Renal cortex interstitium (tissue), 11 donors: ENCODE data around the gene SUPV3L1. TPM values are rescaled to one million over a fixed set of nuclear protein-coding genes. Genes with fewer than 3 reads are reported as not detected.

ENCODE experiments used
- DNase-seq, 11 donors: peaks; one replicate each; pipeline ENCODE4 v3.0.0-alpha.2; 2013; ENCODE audit warnings: low read depth in 9 of 11, low spot score in 4 of 11; ENCODE audit errors: extremely low read depth in 1 of 11
- polyA plus RNA-seq, 3 donors: library from polyadenylated mRNA; unstranded; fragments of 120-200 nt; gene quantifications; one replicate each; pipeline ENCODE4 v1.2.1, GENCODE V29; 2013; ENCODE audit not compliant: insufficient read length in 3 of 3

Gene SUPV3L1
- polyA plus RNA-seq, 3 donors, result 38.1 to 47.4 (median 43.3) TPM

DNA sequence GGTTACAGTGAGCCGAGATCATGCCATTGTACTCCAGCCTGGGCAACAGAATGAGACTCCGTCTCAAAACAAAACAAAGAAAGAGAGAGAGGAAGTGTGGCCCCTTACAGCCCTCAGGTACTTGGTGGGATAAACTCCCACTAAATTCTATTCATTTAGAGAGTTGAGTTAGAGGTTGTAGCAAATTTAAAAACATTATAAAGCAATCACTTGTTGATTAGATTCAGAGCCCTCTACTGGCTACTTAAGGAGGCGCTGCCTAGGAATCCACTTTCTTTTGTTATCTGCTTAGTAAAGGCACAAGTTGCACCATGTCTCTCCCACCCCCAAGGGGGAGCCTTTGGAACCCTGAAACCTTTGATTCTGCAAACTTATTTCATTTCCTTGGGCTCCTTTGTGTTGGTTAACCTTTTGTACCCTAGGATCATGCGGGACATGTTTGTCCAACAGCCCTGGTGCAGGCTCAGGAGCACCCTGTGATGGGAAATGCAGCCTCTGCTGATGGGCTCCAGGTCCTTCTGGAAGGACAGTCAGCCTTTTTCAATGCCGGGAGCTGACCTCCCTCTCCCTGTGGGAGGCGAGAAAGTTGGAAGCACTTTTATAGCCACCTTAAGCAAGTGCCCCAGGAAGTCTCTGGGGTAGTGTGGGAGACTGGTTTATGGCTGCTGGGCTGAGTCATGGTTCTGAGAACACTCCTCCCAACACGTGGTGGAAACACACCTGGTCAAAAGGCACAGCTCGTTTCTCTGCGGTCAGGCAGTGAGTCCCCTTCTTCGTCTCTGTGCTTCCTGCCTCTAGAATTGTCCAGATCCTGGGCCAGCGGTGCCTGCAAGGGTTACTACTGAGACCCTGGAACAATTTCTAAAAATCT lies 42.4 kb downstream of the SUPV3L1 start:
- DNase-seq, result peak in 1 of 11 donors; percentile 61

DNA sequence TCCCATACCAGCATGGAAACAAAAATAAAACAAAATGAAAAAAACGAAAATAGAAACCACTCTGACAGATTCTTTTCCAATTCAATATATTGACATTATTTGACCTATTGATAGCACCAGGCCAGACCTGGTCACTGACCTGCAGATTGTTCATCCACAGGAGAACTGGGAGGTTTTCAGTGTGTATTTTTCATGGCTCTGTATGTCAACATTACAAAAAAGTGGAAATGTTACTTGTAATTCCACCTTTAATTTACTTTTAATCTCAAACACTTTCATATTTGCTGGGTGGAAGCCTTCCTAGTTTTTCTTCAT lies 43.0 kb downstream of the SUPV3L1 start:
- no peak for DNase-seq

DNA sequence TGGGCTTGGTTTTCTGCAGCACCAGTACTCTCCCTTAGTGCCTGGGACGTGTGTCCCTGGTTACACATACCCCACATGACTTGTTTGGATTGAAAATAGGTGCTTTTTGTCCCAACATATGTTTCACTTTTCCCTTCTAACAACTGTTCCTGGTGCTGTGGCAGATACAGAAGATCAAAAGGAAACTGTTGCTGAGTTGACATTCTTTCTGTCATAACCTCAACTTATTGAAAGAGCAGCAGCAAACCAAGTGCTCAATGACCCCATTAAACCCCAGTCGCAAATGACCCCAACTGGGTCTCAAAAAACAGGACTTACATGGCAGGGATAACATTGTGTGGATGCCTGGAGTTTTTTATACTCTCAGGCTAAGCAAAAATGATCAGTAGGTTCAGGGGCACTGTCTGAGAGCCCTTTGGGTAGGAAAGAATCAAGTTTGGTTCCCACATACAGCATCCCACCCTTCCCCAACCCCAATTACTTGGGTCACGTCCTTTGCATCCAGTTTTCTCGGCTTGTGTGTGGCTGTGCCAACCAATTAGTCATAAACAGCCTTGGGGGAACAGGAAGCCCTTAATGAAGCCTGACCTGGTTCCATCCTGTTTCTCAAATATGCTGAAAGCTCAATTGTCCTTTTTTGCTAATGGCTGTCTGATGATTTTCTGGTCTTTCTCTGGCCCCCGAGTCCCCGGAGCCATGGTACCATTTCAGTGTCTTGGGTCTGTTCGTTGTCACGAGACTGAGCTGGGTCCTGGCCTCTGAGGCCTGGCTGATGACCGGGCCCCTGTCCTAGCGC lies 45.0 kb downstream of the SUPV3L1 start:
- DNase-seq, result no peak

DNA sequence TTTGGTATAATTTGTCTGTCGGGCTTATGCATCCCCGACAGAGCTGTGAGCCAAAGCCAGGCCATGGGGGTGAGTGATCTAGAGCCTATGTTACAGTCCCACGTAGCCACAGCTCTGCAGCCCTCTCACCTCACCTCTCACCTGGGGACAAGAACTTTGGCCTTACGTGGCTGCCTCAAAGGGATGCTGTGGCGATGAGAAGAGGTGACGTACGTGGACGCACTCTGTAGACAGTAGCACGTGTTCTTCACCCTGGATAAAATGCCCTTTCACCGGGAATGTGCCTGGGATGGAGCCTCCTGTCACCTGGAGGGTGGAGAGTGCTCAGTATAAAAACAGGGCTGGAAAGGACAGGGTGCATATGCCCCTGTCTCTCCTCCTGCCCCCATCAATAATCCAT lies 45.6 kb downstream of the SUPV3L1 start:
- no peak for DNase-seq

DNA sequence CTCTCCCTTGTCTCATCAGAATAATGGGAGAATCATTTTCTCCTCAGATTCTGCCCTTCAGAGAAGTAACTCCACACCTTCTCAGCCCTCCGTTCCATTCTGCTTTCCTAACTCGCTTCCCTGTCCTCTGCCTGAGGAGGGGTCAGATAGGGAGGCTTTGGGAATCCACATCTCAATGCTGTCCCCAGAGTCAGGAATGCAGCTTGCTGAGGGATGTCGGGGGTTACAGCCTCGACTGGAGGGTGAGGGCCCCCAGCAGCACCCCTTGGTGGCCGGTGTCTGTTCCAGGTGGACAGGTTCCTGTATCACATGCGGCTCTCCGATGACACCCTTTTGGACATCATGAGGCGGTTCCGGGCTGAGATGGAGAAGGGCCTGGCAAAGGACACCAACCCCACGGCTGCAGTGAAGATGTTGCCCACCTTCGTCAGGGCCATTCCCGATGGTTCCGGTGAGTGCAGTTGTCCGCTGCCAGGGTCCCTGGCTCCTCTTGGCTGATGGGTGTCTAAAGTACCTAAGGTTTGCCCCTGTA lies 47.0 kb downstream of the SUPV3L1 start:
- no peak for DNase-seq

DNA sequence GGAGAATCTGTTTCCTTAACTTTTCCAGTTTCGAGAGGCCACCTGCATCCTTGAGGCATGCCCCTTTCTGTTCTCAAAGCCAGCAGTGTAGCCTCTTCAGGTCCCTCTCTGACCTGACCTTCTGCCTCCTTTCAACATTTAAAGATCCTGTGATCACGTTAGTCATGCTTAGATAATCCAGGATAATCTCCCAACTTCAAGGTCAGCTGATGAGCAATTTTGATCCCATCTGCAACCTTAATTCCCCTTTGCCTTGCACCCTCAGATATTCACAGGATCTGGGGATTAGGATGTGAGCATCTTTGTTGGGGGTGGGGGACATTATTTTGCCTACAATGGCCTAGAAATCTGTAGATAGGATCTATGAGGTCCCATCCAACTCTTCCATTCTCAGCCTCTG lies 48.1 kb downstream of the SUPV3L1 start:
- no peak for DNase-seq

DNA sequence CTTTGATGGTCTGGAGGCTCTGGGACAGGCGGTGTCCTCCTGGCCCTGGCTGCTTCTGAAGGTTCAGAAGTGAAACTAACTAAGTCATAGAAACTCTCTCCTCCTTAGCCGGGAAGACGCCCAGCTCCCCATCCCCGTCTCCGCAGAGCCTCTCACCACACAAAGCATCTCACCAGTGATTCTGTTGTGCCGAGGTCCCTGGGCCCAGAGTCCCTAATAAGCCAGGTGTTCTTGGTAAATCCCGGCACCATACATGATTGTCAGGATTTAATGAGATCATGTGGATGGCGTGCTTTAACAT lies 49.5 kb downstream of the SUPV3L1 start:
- no peak for DNase-seq

DNA sequence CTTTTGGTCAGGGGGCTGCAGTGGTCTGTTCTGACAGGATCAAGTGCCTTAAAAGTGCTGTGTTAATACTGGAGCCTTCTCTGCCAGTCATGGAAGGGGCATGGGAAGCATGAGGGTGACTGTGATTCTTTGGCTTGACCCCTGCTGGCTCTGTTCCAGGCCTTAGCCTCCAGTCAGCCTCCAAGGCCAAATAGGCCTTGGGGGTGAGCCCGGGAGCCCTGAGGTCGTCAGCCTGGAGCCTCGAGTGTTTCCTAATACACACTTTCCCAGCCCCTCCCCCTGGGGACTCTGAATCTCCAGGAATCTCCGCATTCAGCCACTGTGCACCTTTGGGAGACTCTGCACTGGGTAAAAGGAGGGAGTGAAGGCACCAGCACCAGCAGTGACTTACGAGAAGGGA lies 50.1 kb downstream of the SUPV3L1 start:
- no peak for DNase-seq

DNA sequence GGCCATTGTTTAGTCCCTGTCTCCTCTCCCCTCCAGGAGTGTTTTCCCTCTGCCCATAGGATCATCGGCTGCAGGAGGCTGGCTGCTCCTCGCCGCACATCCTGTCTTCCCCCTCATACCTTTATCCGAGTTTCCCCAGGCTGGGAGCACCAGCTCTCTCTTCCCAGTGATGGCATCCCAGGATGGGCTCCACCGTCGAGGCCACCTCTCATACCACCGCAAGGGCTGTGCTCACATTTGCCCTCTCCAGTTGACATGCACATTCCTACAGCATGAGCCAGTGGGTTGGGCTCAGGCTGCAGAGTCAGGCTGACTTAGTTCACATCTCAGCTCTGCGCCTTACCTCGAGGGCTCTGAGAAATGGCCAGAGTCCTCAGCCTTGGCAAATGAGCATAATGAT lies 52.2 kb downstream of the SUPV3L1 start:
- DNase-seq, result no peak

DNA sequence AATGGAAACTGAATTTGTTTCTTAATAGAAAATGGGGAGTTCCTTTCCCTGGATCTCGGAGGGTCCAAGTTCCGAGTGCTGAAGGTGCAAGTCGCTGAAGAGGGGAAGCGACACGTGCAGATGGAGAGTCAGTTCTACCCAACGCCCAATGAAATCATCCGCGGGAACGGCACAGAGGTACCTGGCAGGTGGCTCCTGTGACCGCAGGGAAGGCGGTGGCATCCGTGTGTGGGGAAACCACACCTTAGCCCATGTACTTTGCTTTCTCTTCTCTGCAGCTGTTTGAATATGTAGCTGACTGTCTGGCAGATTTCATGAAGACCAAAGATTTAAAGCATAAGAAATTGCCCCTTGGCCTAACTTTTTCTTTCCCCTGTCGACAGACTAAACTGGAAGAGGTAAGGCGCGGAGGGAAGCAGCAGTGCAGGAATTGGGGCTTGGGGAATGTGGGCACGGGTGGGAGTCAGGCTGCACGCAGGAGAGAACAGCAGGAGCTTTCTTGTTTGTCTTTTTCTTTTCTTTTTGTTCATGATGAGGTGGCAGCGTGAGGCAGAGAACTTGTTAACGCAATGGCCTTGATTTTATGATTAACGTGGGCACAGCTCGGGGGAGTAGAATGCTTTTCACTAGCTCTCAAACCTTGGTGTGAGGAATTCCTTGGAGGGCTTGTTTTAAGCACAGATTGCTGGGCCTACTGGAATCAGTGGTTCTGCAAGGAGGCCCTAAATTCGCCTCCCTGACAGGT lies 52.9 kb downstream of the SUPV3L1 start:
- DNase-seq, result no peak

DNA sequence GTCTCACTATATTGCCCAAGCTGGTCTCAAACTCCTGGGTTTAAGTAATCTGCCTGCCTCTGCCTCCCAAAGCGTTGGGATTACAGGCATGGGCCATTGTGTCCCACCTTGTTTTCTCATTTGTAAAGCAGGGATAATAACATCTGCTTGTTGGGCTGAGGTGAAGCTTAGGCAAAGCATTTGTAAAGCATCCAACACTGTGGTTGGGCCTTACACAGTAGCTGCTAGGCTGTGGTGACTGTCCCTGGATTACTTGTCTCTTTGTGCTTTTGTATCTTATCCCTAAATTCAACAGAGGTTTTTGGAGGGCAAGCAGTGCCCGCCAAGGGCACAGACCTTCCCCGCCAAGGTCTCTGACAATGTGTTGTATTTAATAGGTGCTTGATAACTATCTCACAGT lies 54.4 kb downstream of the SUPV3L1 start:
- no peak for DNase-seq

DNA sequence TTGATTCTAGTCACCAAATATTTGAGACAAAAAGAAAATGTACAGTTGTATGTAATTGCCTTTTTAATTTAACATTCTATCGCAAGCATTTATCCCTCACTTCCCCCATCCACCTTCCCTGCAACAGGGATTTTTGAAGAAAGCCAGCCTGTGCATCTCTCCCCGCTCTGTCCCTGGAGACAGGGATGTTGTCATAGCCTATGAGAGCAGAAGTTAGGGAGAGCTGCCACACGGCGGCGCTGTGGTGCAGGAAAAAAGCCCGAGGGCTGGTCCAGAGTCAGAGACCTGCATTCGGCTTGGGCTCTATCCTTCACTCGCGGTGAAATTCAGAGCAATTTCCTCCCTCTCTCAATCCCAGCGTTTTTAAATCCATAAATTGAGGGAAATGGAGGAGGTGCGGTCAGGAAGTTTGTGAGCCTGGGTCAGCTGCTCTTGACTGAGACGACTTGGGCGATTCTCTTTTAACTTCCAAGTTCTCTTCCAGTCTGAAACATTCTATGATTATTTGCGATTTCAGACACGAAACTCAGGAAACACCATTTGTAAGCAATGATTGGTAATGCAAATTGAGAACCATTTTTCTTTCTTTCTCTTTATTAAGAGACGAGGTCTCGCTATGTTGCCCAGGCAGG lies 57.6 kb downstream of the SUPV3L1 start:
- peak in 9 of 11 donors; percentile 59 to 81 (median 73) for DNase-seq

DNA sequence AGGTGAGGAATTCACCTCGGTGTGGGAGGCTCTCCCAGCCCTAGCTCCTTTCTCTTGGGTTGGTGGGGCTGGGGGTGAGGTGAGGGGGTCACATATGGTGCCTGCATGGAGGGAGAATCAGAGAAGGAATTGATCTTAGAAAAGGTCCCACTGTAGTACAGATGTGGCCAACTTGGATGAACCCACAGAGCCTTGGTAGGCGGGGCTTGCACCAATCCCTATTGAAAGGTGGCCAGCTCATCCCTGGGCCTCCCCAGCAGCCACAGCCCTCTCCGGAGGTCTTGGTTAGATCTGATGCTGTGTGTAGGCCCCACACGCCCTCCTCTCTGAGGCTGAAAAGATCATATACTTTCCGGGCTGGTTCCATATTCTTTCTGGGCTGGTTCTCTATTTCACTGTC lies 59.1 kb downstream of the SUPV3L1 start:
- DNase-seq, result no peak

DNA sequence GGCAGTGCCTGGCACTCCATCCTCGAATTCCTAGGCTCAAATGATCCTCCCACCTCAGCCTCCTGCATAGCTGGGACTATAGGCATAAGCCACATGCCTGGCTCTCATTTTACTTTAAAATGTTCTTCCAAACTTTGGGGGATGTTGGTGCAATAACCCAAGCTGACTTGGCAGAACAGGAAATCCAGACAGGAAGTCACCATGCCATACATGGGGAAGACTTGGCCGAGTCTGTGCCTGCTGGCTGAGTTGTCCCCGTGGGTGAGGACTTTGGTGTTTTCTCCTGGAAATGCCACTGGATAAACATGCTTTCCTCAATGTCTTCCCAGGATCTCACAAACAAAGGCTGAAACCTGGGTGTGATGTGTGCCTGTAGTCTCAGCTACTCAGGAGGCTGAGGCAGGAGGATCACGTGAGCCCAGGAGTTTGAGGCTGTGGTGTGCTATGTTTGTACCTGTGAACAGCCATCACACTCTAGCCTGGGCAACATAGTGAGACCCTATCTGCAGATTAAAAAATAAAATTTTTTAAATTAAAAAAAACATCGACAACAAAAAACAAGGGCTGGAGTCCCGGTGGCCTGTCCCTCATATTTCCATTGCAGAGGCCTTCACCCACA lies 59.9 kb downstream of the SUPV3L1 start:
- DNase-seq, result no peak

DNA sequence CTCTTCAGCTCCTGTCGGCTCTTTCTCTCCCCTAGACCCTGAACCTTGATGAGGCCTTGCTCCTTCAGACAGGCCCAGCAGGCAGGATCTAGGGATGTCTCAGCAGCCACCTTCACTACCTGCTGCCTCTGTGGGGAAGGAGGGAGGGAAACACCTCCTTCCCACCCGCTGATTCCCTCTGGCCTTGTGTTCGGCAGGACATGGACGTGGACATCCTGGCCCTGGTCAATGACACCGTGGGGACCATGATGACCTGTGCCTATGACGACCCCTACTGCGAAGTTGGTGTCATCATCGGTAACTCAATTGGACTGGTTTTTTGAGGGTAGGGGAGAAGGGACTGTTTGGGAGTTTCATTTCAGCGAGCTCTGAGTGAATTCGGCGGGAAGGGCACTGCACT lies 60.4 kb downstream of the SUPV3L1 start:
- no peak for DNase-seq

DNA sequence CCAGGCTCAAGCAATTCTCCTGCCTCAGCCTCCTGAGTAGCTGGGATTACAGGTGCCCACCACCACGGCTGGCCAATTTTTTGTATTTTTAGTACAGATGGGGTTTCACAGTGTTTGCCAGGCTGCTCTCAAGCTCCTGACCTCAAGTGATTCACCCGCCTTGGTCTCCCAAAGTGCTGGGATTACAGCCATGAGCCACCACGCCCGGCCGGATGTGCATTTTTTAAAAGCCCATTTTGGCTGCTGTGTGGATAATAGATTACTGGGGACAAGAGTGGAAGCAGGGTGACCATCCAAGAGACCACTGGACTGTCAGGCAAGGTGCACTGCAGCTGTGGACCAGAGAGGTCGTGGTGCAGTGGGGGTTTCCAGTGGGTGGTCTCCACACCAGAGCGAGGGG lies 61.5 kb downstream of the SUPV3L1 start:
- no peak for DNase-seq

DNA sequence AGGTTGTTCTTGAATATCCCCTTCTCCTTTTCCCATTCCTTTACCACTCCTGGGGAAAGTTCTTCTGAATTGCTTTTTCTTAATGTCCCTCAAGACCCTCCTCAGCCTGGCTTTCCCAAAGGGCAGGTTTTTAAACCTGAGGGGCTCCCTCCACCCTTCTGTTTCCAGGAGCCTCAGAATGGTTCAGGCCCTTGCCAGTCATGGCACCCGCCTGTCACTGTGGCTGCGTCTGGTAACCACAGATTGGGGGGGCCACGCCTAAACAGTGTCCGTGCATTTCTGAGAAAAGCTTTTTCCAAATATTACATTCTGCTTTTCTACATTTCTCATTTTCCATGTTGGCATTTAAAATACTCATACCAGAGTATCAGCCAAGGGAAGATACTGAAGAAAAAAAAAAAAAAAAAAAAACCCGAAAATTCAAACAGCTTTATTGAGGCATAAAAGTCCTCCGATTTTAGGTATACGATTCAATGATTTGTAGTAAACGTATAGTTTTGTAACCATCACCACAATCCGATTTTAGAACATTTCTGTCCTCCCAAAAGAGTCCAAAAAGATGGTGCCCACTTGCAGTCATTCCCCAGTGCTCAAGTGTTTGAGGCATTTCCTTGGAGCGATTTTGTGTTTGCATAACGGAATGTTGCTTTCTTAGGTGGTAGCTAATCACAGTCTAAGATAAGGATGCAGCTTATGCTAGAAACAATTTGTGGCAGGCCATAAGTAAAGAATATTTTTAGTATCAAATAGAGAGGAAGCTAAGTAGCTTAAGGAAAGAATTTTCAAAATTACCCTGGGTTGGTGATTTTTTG lies 62.2 kb downstream of the SUPV3L1 start:
- no peak for DNase-seq

DNA sequence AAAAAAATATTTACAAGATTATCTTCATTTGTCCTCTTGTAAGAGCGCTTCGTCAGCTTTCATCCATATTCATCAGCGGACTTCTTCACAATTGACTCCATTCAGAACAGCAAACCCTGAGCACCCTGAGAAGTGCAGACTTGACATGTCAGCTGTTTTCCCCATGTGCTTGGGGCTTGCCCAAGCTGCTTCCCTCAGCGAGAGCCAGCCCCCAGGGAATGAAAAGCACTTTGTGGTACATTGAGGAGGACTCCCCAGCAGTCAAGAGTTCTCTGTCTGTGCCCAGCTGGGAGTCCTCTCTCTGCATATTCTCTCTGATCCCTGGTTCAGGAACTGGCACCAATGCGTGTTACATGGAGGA lies 62.8 kb downstream of the SUPV3L1 start:
- DNase-seq, result no peak
